Suppressor macrophage treated with lipopolysaccharide for 4 hours (primary cell): Measurements from ENCODE around the gene DHRSX.
A peak's percentile ranks its signal among the peaks of the same experiment; 100 is the strongest.
"Not testable (repeated sequence)": the region's sequence is repeated elsewhere in the genome, so short reads cannot be mapped to it uniquely, and the experiment has no call there.

Experiments
- DNase-seq: peaks from one replicate; pipeline ENCODE4 v3.0.0-alpha.2; 2020

Gene DHRSX

GRCh38 chrX:2519638-2520037, 18.9 kb upstream of the DHRSX start:
- not testable (repeated sequence) for DNase-seq

- no peak for DNase-seq
These were observed 16.3 kb upstream of the DHRSX start for GRCh38 chrX:2517055-2517454.

GRCh38 chrX:2516623-2517022, 15.8 kb upstream of the DHRSX start:
- no peak for DNase-seq

- DNase-seq, result no peak
These were observed 13.4 kb upstream of the DHRSX start for GRCh38 chrX:2514131-2514530.

- DNase-seq, result no peak
These were observed 12.4 kb upstream of the DHRSX start for GRCh38 chrX:2513121-2513664.

- DNase-seq, result no peak
These were observed 11.7 kb upstream of the DHRSX start for GRCh38 chrX:2512501-2512900.

- DNase-seq, result no peak
These were observed 10.6 kb upstream of the DHRSX start for GRCh38 chrX:2511326-2511725.

GRCh38 chrX:2508648-2509335, 8.0 kb upstream of the DHRSX start:
- no peak for DNase-seq

GRCh38 chrX:2507904-2508627, 7.3 kb upstream of the DHRSX start:
- DNase-seq, result no peak

GRCh38 chrX:2507196-2507595, 6.4 kb upstream of the DHRSX start:
- DNase-seq, result no peak

- DNase-seq, result peak; percentile 48
These were observed 4.6 kb upstream of the DHRSX start for GRCh38 chrX:2505341-2505740.

GRCh38 chrX:2504706-2505332, 4.0 kb upstream of the DHRSX start:
- no peak for DNase-seq

- no peak for DNase-seq
These were observed 3.1 kb upstream of the DHRSX start for GRCh38 chrX:2503591-2504500.

- DNase-seq, result peak; percentile 41
These were observed 2.1 kb upstream of the DHRSX start for GRCh38 chrX:2502668-2503519.

GRCh38 chrX:2502120-2502667, 1.4 kb upstream of the DHRSX start:
- DNase-seq, result no peak

GRCh38 chrX:2501559-2502102, 855 bp upstream of the DHRSX start:
- no peak for DNase-seq

GRCh38 chrX:2500091-2500802, 529 bp downstream of the DHRSX start:
- peak; percentile 44 for DNase-seq

- DNase-seq, result no peak
These were observed 1.3 kb downstream of the DHRSX start for GRCh38 chrX:2499507-2499906.

- no peak for DNase-seq
These were observed 1.9 kb downstream of the DHRSX start for GRCh38 chrX:2498781-2499302.
